ENCODE data around the gene ARL11. TPM values are rescaled to one million over a fixed set of nuclear protein-coding genes. Genes with fewer than 3 reads are reported as not detected.
A peak's percentile ranks its signal among the peaks of the same experiment; 100 is the strongest.

The ARL11 gene
- total RNA-seq, 4 donors from 2014 or later, result 1.2 to 5.0 (median 3.6) TPM

DNA sequence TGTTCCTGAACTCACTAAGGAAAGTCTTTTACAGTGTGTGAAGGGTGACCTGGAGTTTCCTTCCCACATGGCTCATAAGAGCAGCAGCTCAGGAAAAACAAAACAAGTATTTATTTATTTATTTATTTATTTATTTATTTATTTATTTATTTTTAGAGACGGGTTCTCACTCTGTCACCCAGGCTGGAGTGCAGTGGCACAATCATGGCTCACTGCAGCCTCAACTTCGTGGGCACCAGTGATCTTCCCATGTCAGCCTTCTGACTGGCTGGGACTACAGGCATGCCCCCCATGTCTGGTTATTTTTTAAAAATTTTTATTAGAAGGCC, 10.4 kb downstream of the ARL11 start:
- TF ChIP-seq POLR2A (IDR thresholded peaks at IDR 0.05) (no peak), CTCF (IDR thresholded peaks at IDR 0.05) (no peak)
- no peaks in the 10 kb centered on the region for H3K4me1 ChIP-seq
- no peak overlapping the region for H3K4me3 ChIP-seq
- H3K27ac ChIP-seq, result no peak overlapping the region
- DNase-seq, result no peak
- no peaks in the 10 kb centered on the region for H3K9me3 ChIP-seq
- no peaks in the 10 kb centered on the region for H3K27me3 ChIP-seq
- H3K36me3 ChIP-seq, result no peaks in the 10 kb centered on the region

- Histone ChIP-seq H3K9me3 (no peaks in the 10 kb centered on the region), H3K4me1 (no peaks in the 10 kb centered on the region), H3K36me3 (no peaks in the 10 kb centered on the region), H3K27me3 (no peaks in the 10 kb centered on the region), H3K27ac (no peak overlapping the region), H3K4me3 (no peak overlapping the region)
- peak in 1 of 3 donors; percentile 56 for DNase-seq
- TF ChIP-seq POLR2A (IDR thresholded peaks at IDR 0.05) (no peak), CTCF (IDR thresholded peaks at IDR 0.05) (no peak)
Observed at GRCh38 chr13:49641801-49642291, 13.5 kb downstream of the ARL11 start.

DNA sequence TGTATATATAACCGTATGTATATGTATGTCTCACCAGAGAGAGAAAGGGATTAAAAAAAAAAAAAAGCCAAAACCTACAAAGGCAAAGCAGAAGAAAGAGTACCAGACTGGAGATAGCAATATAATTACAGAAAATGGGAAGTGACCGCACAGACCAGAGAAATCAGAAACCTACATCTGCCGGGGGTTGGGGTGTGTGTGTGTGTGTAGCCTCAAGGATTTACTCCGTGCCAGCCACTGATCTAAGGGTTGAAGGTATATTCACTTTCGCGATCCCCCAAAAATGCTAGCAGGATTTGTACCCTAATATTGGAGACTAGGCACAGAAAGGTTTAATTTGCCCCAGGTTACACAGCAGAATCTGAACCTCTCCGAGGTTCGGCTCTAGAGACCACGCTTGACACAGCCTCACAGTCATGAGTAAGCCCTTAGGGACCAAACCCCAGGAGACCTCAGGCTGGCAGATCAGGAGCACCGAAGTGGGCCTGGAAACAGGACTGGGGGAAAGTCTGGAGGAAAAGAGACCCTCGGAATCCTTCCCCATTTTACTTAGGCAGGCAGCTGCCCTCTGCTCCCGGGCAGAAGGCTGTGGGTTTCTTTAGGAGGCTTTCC, 14.8 kb downstream of the ARL11 start:
- TF ChIP-seq POLR2A (IDR thresholded peaks at IDR 0.05), result no peak
- TF ChIP-seq CTCF (IDR thresholded peaks at IDR 0.05), result no peak
- H3K4me3 ChIP-seq, result peak overlapping the region in 2 of 4 donors; percentile 12 to 18
- DNase-seq, result peak in 1 of 3 donors; percentile 28
- H3K4me1 ChIP-seq, result no peaks in the 10 kb centered on the region
- no peaks in the 10 kb centered on the region for H3K9me3 ChIP-seq
- no peaks in the 10 kb centered on the region for H3K27me3 ChIP-seq
- H3K27ac ChIP-seq, result no peak overlapping the region
- H3K36me3 ChIP-seq, result no peaks in the 10 kb centered on the region

- no peak for DNase-seq
- no peaks in the 10 kb centered on the region for H3K27me3 ChIP-seq
- H3K9me3 ChIP-seq, result no peaks in the 10 kb centered on the region
- TF ChIP-seq CTCF (IDR thresholded peaks at IDR 0.05) (no peak), POLR2A (IDR thresholded peaks at IDR 0.05) (no peak)
- H3K4me1 ChIP-seq, result no peaks in the 10 kb centered on the region
- no peaks in the 10 kb centered on the region for H3K36me3 ChIP-seq
- no peak overlapping the region for H3K4me3 ChIP-seq
- no peak overlapping the region for H3K27ac ChIP-seq
Observed at GRCh38 chr13:49645451-49645850, 17.1 kb downstream of the ARL11 start.

DNA sequence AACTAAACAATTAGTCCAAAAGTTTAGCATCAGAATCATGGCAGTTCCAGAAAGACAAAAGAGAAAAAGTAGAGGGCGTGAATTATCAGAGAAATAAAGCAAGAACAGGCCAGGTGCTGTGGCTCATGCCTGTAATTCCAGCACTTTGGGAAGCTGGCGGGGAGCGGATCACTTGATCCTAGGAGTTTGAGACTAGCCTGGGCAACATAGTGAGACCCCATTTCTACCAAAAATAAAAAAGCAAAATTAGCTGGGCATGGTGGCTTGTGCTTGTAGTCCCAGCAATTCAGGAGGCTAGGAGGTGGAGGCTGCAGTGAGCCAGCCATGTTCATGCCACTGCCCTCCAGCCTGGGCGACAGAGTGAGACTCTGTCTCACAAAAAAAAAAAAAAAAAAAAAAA, 18.4 kb downstream of the ARL11 start:
- H3K27me3 ChIP-seq, result no peaks in the 10 kb centered on the region
- H3K4me1 ChIP-seq, result no peaks in the 10 kb centered on the region
- no peak overlapping the region for H3K27ac ChIP-seq
- no peaks in the 10 kb centered on the region for H3K36me3 ChIP-seq
- no peaks in the 10 kb centered on the region for H3K9me3 ChIP-seq
- no peak for DNase-seq
- TF ChIP-seq POLR2A (IDR thresholded peaks at IDR 0.05) (no peak), CTCF (IDR thresholded peaks at IDR 0.05) (no peak)
- H3K4me3 ChIP-seq, result no peak overlapping the region

Data from Peyer's patch (tissue), 4 donors.